Measurements from ENCODE around the gene UBXN4.
A peak's percentile ranks its signal among the peaks of the same experiment; 100 is the strongest.
"Not testable (repeated sequence)": the region's sequence is repeated elsewhere in the genome, so short reads cannot be mapped to it uniquely, and the experiment has no call there.

The UBXN4 gene

GRCh38 chr2:135768863-135769262, 27.2 kb downstream of the UBXN4 start:
- DNase-seq (ENCODE audit: low read depth in 3 of 3): no peak

- DNase-seq (ENCODE audit: low read depth in 3 of 3): no peak
These were observed 31.7 kb downstream of the UBXN4 start for GRCh38 chr2:135773319-135773718.

GRCh38 chr2:135773917-135774316, 32.3 kb downstream of the UBXN4 start:
- no peak for DNase-seq (ENCODE audit: low read depth in 3 of 3)

GRCh38 chr2:135775420-135775819, 33.8 kb downstream of the UBXN4 start:
- no peak for DNase-seq (ENCODE audit: low read depth in 3 of 3)

GRCh38 chr2:135776367-135776766, 34.7 kb downstream of the UBXN4 start:
- DNase-seq (ENCODE audit: low read depth in 3 of 3): no peak

- no peak for DNase-seq (ENCODE audit: low read depth in 3 of 3)
These were observed 40.6 kb downstream of the UBXN4 start for GRCh38 chr2:135782231-135782630.

GRCh38 chr2:135783439-135783838, 41.8 kb downstream of the UBXN4 start:
- DNase-seq (ENCODE audit: low read depth in 3 of 3): no peak

GRCh38 chr2:135785032-135785431, 43.4 kb downstream of the UBXN4 start:
- no peak for DNase-seq (ENCODE audit: low read depth in 3 of 3)

GRCh38 chr2:135786823-135787222, 45.2 kb downstream of the UBXN4 start:
- DNase-seq (ENCODE audit: low read depth in 3 of 3): no peak

- DNase-seq (ENCODE audit: low read depth in 3 of 3): no peak
These were observed 48.8 kb downstream of the UBXN4 start for GRCh38 chr2:135790423-135790822.

GRCh38 chr2:135791418-135792190, 49.9 kb downstream of the UBXN4 start:
- DNase-seq (ENCODE audit: low read depth in 3 of 3): no peak

GRCh38 chr2:135792401-135793150, 50.9 kb downstream of the UBXN4 start:
- DNase-seq (ENCODE audit: low read depth in 3 of 3): no peak

- DNase-seq (ENCODE audit: low read depth in 3 of 3): not testable (repeated sequence)
These were observed 54.0 kb downstream of the UBXN4 start for GRCh38 chr2:135795641-135796040.

- no peak for DNase-seq (ENCODE audit: low read depth in 3 of 3)
These were observed 55.0 kb downstream of the UBXN4 start for GRCh38 chr2:135796606-135797005.

- DNase-seq (ENCODE audit: low read depth in 3 of 3): peak; percentile 66 to 80 (median 72)
These were observed 56.0 kb downstream of the UBXN4 start for GRCh38 chr2:135797497-135798274.

- no peak for DNase-seq (ENCODE audit: low read depth in 3 of 3)
These were observed 56.6 kb downstream of the UBXN4 start for GRCh38 chr2:135798275-135798705.

GRCh38 chr2:135798762-135799161, 57.1 kb downstream of the UBXN4 start:
- DNase-seq (ENCODE audit: low read depth in 3 of 3): no peak

- DNase-seq (ENCODE audit: low read depth in 3 of 3): no peak
These were observed 58.1 kb downstream of the UBXN4 start for GRCh38 chr2:135799738-135800137.

GRCh38 chr2:135800513-135801460, 59.1 kb downstream of the UBXN4 start:
- no peak for DNase-seq (ENCODE audit: low read depth in 3 of 3)

- no peak for DNase-seq (ENCODE audit: low read depth in 3 of 3)
These were observed 60.7 kb downstream of the UBXN4 start for GRCh38 chr2:135802350-135802749.

- DNase-seq (ENCODE audit: low read depth in 3 of 3): no peak
These were observed 61.6 kb downstream of the UBXN4 start for GRCh38 chr2:135803278-135803677.

Data from stimulated activated CD4-positive, alpha-beta T cell treated with anti-CD3 and anti-CD28 coated beads, TNF-alpha, amount 100 ng/mL, for 48 hours (primary cell).